ENCODE measurements around the gene ZSCAN30.

GRCh38 chr18:35245719-35246317 lies 44.2 kb downstream of the ZSCAN30 start:
- no peak for TF ChIP-seq CTCF (conservative IDR thresholded peaks at IDR 0.05)
- no peak for TF ChIP-seq ZFX (IDR thresholded peaks at IDR 0.05)

Measured in C4-2B (cell line).